Glomerular visceral epithelial cell (primary cell): Measurements from ENCODE around the gene VOPP1.
"Not testable (repeated sequence)": the region's sequence is repeated elsewhere in the genome, so short reads cannot be mapped to it uniquely, and the experiment has no call there.

Source experiments
- DNase-seq: peaks from one replicate; pipeline ENCODE4 v3.0.0-alpha.2; 2016; ENCODE audit errors: extremely low spot score

VOPP1 gene, protein sequence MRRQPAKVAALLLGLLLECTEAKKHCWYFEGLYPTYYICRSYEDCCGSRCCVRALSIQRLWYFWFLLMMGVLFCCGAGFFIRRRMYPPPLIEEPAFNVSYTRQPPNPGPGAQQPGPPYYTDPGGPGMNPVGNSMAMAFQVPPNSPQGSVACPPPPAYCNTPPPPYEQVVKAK

DNA sequence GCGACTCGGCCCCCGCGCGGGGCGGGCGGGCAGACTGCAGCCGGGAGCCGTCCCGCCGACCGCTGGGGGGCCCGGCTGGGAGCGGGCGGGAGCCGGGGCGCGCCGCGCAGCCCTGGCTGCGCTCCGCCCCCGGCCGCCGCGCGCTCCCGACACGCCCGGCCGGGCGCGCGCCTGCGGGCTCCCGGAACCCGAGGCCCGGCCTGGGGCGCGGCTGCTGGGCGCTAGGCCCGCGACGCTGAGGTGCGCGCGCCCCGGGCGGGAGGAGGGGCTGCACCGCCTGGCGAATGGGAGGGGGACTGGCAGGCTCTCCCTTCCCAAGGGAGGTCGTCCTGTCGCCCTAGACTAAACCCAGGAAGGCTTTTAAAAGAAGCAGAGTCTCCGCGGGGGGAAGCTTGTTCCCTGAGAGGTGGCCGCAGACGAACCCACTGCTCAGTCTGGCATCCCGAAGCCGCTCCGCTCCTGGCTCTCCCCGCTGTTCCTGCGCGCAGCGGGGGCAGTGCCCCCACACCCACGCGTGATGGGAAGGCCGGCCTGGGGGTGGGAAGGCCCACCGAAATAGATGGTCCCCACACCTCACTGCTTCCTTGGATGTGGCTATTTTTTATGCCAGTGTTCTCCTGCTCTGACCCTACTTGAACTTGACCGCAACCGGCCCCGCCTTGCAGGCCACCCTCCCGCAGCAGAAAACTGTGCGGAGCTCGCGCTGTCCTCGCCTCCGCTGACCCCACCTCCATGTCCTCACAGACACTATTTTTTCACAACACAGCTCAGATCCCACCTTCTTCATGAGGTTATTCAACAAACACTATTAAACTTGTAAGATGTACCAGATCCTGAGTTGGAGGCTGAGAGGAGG, at the start of gene VOPP1:
TSS of gene VOPP1 (minus strand) at position 125 of the 856 bp plus-strand sequence. CDS start 178 bp downstream, outside the sequence.
- DNase-seq: peak; percentile 76

DNA sequence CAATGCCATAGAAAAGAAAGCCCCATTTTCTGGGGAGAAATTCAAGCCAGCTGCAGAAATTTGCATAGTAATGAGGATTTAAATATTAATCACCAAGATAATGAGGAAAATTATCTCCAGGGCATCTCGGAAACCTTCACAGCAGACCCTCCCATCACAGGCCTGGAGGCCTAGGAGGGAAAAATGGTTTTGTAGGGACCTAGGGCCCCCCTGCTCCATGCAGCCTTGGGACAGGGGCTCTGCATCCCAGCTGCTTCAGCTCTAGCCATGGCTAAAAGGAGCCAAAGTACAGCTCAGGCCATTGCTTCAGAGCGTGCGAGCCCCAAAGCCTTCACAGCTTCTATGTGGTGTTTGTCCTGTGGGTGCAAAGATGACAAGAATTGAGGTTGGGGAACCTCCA, 46.6 kb upstream of the VOPP1 start:
- DNase-seq: no peak

DNA sequence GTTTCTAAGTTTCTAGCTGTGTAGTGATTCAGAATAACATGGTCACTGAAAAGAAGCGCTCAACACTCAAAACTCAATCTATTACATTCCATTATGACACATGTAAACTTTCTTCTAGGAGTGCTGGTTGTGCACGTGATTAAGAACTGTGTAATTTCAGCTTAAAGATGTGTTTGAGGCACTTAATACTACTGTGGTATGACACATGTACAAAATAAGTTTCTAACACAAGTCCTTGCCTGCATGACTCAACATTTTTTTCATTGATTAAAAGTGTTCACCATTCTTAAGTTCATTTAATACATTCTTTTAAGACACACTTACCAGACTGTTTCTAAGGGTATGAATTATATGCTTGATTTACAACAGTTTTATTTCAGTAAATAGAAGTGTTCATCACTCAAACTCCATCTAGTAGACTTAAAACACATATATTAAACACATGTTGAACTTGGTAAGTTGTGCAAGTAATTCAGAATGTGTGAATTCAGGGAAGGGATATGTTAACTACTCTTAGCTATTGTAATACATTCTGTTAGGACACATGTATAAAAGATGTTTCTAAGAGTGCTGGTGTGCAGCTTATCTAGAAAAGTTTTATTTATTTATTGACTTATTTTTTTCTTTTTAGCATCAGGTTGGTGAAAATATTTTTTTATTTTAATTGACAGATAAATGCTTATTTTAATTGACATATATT, 42.2 kb upstream of the VOPP1 start:
- DNase-seq: not testable (repeated sequence)

DNA sequence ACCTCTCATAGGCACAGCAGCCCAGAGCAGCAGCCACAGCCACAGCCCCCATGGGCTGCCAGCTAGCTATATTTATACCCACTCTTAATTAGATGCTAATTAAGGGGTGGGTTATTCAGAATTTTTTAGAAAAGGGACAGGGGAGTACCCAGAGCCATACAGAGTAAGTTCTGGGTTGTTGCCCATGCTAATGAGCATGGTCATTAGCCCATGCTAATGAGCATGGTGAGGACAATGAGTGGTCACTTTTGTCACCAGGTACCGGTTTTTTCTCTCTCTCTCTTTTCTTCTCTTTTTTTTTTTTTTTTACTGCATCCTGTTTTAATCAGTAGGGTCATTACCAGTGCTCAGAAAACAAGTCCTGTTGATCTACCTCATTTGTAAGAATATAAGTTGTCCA, 37.4 kb upstream of the VOPP1 start:
- DNase-seq: not testable (repeated sequence)

DNA sequence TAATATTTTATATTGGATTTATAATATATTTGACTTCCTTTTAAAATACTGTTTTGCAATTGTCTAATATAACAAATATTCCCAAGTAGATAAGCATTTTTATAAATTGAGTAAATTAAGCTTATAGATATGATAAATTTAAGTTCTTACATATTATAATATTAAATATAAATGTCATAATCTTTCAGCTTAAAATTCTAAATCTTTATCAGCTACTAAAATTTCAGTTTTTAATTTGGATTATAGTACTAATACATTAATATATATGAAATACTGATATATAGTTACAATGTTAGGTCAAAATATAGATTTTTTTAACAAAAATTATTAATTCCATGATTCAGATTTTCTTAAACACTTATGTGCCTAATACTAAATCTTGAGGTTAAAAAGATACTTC, 33.4 kb upstream of the VOPP1 start:
- DNase-seq: not testable (repeated sequence)

DNA sequence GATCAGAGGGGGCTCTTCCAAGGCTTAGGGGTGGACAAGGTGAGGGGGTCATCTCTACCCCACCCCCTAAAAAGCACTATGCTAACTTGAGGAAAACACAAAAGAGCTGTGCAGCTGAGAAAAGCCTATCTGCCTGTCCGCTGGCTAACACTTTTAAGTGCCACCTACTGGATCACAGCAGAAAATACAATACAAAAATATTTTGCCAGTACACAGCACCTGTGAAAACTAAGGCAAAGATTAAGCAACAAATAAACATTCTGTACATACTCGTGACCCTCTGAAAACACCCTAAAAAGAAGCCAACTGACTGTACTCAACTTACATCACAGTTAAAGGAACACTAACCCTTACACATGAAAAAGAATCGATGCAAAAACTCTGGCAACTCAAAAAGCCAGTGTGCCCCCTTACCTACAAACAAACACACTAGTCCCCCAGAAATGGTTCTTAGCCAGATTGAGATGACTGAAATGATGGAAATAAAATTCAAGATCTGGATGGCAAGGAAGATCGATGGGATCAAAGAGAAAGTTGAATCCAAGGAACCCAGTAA, 25.7 kb upstream of the VOPP1 start:
- DNase-seq: peak; percentile 7

DNA sequence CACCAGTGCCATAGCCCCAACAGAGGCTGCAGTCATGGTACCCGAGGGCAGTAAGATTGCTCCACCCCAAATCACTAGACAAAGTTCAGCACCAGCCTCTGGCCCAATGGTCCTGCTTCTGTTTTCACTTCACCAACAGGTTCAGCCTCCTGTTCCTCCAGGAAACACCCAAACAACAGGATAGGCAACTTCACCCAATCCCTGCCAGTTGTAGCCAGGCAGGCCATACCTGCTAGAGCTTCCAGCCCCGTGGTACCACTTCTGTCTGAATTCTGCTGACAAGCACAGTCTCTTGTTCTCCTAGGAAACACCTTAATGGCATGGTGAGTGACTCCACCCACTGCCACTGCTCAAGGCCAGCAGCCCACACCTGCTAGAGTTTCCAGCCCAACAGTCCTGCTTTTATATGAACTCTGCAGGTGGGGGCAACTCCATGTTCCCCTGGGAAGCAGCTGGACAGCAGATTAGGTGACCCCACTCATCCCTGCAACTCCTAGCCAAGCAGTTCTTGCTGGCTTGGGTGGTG, 25.0 kb upstream of the VOPP1 start:
- DNase-seq: not testable (repeated sequence)

DNA sequence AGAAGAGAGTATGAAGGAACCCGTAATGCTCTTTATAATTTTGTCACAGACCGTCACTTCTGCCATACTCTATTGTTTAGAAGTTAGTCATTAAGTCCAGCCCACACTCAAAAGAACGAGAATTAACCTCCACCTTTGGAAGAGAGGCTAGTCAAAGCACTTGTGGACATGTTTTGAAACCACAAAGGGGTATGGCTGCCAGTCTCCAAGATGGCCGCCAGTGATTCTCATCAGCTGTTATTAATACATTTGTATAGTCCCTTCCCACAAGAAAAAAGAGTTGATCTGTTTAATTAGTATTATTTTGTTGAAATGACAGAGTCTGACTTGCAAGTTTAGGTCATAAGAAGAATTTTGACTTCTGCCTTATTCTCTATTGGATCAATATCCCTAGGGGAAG, 23.2 kb upstream of the VOPP1 start:
- DNase-seq: no peak

DNA sequence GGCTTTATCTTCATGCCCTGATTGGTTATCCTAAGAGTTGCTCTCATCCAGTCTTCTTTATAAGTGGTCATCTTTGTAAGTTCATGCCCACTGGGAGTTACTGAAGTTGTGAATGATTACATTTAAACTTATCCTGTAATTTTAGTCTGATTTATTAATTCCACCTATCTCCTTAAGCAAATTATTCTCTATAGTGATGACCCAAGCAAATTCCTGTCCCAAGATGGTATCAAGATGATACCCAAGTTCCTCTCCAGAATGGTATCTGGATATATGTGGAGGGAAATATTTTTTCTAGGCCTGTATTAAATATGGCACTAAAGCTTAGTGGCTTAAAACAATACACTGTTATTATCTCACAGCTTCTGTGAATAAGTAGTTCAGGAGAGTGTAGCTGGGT, 22.6 kb upstream of the VOPP1 start:
- no peak for DNase-seq

DNA sequence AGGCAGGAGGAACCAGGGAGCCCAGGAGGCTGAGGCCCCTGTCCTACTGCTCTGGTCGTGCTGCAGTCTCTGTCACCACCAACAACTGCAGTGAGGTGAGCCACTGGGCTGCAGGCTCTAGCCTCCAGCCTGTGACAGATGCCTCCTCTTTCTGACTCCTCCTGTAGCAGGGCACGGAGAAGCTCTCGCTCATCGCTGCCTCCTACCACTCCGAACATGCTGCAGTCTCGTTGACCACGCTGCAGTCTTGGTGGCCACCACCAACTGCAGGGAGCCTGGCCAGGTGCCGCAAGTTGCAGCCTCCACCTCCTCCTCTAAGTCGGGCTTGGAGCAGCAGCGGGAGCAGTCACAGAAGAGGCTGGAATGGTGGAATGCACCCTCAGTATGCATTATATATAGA, 22.1 kb upstream of the VOPP1 start:
- no peak for DNase-seq

DNA sequence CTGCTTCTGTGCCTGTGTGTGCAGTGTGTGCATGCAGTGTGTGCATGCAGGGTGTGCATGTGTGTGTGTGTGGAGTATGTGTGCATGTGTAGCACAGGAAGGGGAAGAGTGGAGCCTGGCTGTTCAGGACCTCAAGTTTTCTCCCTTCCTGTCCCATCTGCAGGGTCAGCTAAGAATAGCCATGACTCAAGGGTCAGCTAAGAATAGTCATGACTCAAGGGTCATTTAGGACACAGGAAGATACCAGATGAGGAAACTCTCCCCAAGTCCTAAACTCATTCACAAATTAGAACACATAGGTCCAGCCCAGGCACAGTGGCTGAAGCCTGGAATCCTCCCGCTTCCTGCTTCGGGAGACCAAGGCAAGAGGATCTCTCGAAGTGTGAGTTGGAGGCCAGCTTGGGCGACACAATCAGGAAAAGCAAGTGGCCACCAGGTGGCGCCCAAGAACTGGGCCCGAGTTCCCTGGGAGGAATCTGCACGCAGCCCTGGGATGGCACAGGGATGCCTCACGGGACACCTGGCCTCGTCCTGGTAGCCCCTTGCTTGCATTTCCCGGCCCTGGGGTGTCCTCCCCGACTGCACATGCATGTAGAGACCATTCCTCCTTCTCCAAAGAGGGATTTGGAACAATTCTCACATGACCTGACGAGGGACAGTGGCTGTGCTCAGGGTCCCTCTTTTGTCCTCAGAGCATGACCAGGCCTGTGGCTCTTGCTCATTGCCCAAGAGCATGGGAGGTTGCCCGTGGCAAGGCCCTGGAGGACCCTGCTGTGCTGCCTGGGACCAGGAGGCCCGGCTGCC, 21.4 kb upstream of the VOPP1 start:
- peak; percentile 45 for DNase-seq

DNA sequence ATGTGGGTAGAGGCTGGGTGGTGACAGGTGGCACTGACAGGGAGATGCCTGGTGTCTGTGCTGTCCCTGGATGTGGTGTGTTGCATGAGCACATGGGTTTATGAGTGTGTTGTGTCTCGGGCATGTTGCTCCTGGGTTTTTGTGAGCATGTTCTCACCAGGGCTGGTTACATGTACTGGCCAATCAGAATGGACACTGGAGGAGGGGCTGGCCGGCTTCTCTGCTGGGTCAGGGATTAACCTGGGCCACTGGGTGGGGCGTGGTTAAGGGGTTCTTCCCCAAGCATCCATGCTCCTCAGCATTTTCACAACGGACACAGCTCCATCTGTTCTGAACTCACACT, 20.8 kb upstream of the VOPP1 start:
- no peak for DNase-seq

DNA sequence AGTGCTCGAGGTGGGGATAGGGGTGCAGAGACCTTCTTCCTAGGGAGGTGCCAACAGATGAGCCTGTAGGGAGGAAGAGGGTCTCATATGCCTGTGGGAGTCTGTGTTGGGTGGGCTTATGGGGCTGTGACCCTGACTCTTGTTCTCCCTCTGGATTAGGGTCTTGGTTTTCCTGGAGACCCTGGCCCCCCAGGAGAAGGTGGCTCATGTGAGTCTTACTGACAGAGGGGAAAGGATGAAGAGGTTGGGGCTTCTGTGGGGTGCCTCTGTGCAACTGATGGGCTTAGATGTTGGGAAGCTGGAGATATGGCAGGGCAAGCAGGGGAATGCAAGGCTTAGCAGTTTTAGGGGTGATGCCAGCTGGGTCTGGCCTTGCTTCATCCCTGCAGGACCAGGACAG, 20.2 kb upstream of the VOPP1 start:
- no peak for DNase-seq

DNA sequence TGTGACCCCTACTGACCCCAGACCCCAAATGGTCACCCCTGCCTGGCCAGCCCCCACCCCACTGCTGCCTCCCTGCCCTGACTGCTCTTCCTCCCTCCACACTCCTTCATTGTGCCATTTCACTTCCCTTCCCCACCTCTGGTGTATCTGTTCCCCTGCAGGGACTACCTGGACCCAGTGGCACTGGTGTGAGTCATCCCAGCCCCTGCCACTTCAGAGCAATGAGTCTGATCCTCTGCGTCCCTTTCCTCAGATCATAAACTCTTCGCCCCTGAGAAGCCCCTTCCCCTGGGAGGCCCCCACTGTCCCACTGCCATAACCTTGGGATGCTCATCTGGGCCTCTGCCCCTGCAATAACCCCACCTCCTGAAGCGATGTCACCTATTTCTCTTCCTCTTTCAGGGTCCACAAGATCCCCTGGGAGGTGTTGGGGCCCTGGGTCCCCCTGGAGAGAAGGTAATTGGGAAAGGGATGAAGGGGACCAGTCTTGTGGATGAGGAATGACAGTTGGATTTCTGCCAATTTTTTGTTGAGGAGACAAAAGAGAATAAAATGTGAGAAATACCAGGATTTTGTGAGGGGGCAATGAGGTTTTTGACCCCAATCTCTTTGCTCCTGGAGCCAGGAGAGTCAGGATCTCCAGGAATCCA, 19.1 kb upstream of the VOPP1 start:
- no peak for DNase-seq

DNA sequence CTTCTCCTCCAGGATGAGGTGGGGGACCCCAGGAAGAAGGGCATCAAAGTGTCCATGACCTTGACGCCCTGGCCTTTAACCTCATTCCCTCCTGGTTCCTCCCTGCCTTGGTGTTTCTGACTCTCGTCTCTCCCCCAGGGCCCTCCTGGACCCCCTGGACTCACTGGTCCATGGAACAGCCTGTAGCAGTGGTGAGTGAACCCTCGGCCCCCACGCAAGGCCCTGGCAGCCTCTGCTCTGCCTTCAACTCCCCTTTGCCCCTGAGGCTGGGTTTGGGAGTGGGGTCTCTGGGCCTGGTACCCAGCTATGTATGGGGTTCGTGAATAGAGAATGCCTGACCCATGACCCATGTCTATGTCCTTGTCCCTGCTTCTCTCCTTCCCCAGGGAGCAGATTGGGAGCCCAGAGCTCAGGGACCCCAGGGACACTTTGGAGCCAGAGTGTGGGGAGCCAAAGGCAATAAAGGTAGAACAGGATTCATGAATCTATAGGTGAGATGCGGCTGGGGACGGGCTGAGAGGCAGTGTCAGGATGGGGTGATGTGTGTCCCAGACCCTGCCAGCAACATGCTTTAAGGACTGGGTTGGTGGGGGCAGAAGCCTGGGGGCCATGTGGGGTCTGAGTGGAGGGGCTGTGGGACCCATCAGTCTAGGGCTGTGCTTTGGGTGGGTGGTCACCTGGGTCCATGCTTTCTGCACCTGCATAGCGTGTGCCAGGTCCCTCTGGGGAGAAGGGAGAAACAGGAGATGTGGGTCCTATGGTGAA, 18.4 kb upstream of the VOPP1 start:
- no peak for DNase-seq

DNA sequence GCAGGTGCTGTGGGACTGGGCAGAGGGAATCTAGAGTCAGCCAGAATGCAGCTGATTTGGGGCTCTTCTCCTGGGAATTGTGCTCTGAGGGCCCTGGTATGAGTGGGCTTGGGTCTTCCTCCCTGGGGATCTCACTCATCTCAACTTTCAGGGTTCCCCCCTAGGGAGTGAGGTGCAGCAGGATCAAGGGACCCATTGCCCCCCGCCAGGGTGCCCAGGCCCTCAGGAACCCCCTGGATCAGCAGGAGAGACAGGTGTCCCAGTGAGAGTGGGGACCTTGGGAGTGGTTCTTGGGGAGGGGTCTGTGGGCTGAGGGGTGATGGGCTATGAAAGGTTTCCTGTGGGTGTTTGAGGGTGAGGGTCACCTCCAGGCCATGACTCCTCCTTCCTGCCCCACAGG, 17.6 kb upstream of the VOPP1 start:
- DNase-seq: no peak

DNA sequence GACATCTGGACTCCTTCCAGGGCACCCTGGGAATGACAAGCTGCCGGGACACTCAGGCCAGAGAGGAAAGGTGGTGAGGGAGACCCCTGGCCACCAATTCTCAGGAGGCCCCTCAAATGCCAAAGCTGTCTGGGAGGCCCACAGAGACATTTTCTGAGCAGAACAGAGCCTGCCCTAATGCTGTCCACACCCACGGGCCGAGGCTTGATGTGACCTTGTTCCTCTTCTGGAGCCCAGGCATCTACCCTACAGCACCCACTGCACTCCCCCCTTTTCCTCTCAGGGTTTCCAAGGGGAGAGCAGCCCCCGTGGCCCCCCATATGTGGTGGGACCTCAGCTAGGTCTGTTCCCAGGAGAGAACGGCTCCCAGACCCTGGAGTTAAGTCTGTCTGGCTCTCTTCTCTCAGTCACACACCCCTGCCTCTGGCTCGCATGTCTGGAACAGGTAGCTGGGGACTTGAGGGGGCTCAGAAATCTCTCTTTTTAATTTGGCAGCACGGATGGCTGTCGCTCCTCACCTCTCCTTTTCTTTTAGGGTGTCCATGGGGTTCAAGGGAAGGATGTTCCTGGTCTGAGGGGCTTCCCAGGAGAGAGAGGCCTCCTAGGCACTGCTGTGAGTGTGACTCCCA, 16.8 kb upstream of the VOPP1 start:
- no peak for DNase-seq

DNA sequence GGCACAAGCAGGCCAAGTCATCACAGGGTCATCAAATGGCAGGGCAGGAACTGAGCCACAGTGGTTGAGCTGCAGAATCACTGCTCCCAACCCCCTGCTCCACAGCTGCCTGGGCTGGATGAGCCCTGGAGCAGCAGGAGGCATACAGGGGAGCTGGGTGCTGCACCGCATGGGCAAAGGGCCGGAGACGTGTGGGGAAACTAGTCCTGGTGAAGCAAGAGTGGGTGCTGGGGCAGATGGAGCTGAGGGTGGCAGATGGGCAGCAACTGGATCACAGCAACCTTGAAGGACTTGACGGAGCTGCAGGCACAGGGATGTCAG, 16.0 kb upstream of the VOPP1 start:
- DNase-seq: no peak

DNA sequence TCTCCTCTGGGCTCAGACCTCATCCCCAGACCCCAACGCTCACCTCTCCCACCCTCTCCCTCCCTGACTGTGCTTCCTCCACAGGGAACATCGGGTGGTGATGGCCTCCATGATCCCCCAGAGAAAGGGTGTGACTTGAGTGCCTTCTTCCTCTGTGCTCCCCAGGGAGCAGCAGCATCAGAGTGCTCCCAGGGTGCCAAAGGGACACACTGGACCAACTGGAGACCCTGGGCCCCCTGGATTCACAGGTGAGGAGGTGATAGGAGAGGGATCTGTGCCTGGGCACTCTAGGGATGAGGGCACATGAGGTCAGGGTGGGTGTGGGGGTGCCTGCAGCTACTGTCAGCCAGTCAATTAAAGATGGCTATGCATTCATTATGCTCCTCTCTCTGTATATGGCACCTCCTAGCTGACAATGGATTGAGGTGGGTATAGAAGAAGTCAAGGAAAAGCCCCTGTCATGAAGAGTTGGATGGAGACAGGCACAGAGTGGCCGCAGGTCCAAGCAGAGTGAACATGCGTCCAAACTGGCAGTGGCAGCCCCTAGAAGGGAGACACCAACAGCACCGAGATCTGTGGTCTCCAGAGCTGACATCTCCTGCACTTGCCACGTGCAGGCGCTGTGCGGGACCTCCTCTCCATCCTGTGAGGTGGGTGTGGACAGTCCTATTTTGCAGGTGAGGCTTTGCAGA, 15.5 kb upstream of the VOPP1 start:
- DNase-seq: no peak
